GM23248 (cell line): ENCODE data around the gene TNS3. TPM values are rescaled to one million over a fixed set of nuclear protein-coding genes. Genes with fewer than 3 reads are reported as not detected.

Experiments
- DNase-seq: peaks from one replicate; pipeline ENCODE4 v3.0.0-alpha.2; 2015
- H2AFZ ChIP-seq: fragments of 200-600 bp; sonication (generic); 2 replicates; pipeline ENCODE4 v1.6.1; 2016; ENCODE audit warnings: antibody characterized with exemption
- H3F3A ChIP-seq: fragments of 200-600 bp; sonication (generic); 2 replicates; pipeline ENCODE4 v1.6.1; 2016; ENCODE audit warnings: mild to moderate bottlenecking, antibody characterized with exemption, mixed run types; ENCODE audit not compliant: insufficient read depth
- H3K27ac ChIP-seq: fragments of 200-600 bp; sonication (generic); 2 replicates; pipeline ENCODE4 v1.5.1; 2016; ENCODE audit warnings: mild to moderate bottlenecking
- H3K27me3 ChIP-seq: fragments of 200-600 bp; sonication (generic); replicated peaks from 2 replicates; pipeline ENCODE4 v1.6.1; 2016; ENCODE audit warnings: mild to moderate bottlenecking; ENCODE audit not compliant: insufficient read depth
- H3K36me3 ChIP-seq: fragments of 200-600 bp; sonication (generic); 2 replicates; pipeline ENCODE4 v1.6.1; 2016; ENCODE audit warnings: low read depth, mild to moderate bottlenecking
- H3K4me1 ChIP-seq: fragments of 200-600 bp; sonication (generic); 2 replicates; pipeline ENCODE4 v1.6.1; 2016; ENCODE audit warnings: mild to moderate bottlenecking; ENCODE audit not compliant: insufficient read depth
- H3K4me2 ChIP-seq: fragments of 200-600 bp; sonication (generic); one replicate; pipeline ENCODE4 v1.6.1; 2016; ENCODE audit warnings: mild to moderate bottlenecking; ENCODE audit not compliant: unreplicated experiment
- H3K4me3 ChIP-seq: fragments of 200-600 bp; sonication (generic); 2 replicates; pipeline ENCODE4 v1.5.1; 2016; ENCODE audit warnings: mild to moderate bottlenecking
- H3K79me2 ChIP-seq: fragments of 200-600 bp; sonication (generic); 2 replicates; pipeline ENCODE4 v1.6.1; 2016; ENCODE audit warnings: mild to moderate bottlenecking; ENCODE audit not compliant: insufficient read depth
- H3K9ac ChIP-seq: fragments of 200-600 bp; sonication (generic); 2 replicates; pipeline ENCODE4 v1.6.1; 2016; ENCODE audit warnings: mild to moderate bottlenecking
- H3K9me2 ChIP-seq: fragments of 200-600 bp; sonication (generic); 2 replicates; pipeline ENCODE4 v1.6.1; 2016; ENCODE audit warnings: mixed run types, mild to moderate bottlenecking, moderate library complexity; ENCODE audit not compliant: insufficient read depth
- H3K9me3 ChIP-seq: fragments of 200-600 bp; sonication (generic); one replicate; pipeline ENCODE4 v1.6.1; 2017; ENCODE audit warnings: low read depth
- H4K20me1 ChIP-seq: fragments of 200-600 bp; sonication (generic); 2 replicates; pipeline ENCODE4 v1.6.0; 2016; ENCODE audit not compliant: insufficient read depth
- EZH2 ChIP-seq: fragments of 200-600 bp; sonication (generic); IDR thresholded peaks from 2 replicates; pipeline ENCODE4 v1.6.1; 2018; ENCODE audit warnings: antibody characterized with exemption, mild to moderate bottlenecking; ENCODE audit not compliant: insufficient read depth, poor library complexity, severe bottlenecking
- EZH2phosphoT487 ChIP-seq: fragments of 200-600 bp; sonication (generic); IDR thresholded peaks from 2 replicates; pipeline ENCODE4 v1.6.1; 2018; ENCODE audit warnings: antibody characterized with exemption, moderate library complexity, mild to moderate bottlenecking, low read depth; ENCODE audit not compliant: insufficient read depth
- WGBS, 2 experiments: methylation state at CpG; one replicate each; pipeline ENCODE4 v1.1.6; 2015 to 2017; ENCODE audit warnings: low lambda C conversion rate in 2 of 2, low coverage in 1 of 2; ENCODE audit errors: missing lambda C conversion rate in 2 of 2; 5-methylcytosine and 5-hydroxymethylcytosine counted together
- in situ Hi-C: fragments of 300-500 bp; cut with MboI; formaldehyde crosslinking; loops from 2 replicates; pipeline ENCODE4 v1.15.0; 2020
- polyA plus RNA-seq: library from polyadenylated mRNA; unstranded; fragments of >200 nt; fragmentation: Nextera tagmentation; extraction: Ambion mirVana; gene quantifications from 2 replicates; pipeline ENCODE4 v1.2.1, GENCODE V29; 2016
- total RNA-seq: library from RNA; depleted of rRNA; stranded (reverse); fragments of >200 nt; shearing (Covaris generic); gene quantifications from 2 replicates; pipeline ENCODE4 v1.2.3, GENCODE V29; 2014

The TNS3 gene
- total and polyA plus RNA-seq, 2 experiments from 2014 or later: 18.6 to 47.0 TPM

DNA sequence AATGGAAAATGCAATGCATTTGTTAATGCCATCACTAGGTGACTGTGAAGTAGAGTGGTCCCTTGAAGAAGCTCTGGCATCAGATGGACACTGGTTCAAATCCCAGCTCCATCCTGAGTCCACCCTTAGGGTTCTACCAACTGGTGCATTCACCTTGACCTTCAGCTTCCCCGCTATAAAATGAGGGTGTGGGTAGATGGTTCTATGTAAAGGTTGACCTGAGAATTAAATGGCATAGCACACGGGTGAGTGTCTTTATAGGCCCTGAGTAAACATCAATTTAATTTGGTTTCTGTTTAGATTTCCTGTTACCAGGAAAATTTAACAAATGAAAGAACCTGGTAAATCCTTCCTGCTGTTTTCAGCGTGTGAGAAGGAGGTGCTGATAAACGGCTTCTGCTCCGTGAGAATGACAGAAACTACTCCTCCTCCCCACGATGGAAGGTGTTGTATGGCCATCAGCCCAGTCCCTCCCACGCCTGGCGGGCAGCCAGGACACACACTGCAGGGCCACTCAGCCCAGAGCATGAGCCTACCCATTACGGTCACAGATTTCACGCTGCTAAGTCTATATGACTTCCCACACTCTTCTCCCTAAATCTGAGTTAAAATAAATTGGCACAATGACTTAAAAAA, 210.1 kb downstream of the TNS3 start:
- 78 to 83% methylated on average over 10 of the region's 10 CpGs for WGBS, 2 experiments
- no peaks in the 10 kb centered on the region for H3K36me3 ChIP-seq
- TF ChIP-seq EZH2: no peak
- TF ChIP-seq EZH2phosphoT487: no peak
- H3K9me2 ChIP-seq: no peaks in the 10 kb centered on the region
- no peak overlapping the region for H3K9ac ChIP-seq
- no peak for DNase-seq
- H3K27ac ChIP-seq: no peak overlapping the region
- H3K27me3 ChIP-seq: no peaks in the 10 kb centered on the region
- H3F3A ChIP-seq: peaks cover 33% of the 10 kb centered on the region
- H2AFZ ChIP-seq: no peak overlapping the region
- no peaks in the 10 kb centered on the region; the same call in 1 of the 2 replicates for H3K79me2 ChIP-seq
- H3K4me2 ChIP-seq: no peak overlapping the region
- H3K4me1 ChIP-seq: peaks cover 19% of the 10 kb centered on the region
- H3K4me3 ChIP-seq: no peak overlapping the region
- H3K9me3 ChIP-seq: no peaks in the 10 kb centered on the region
- in situ Hi-C loops: no loop called here
- peaks cover 11% of the 10 kb centered on the region; the same call in 1 of the 2 replicates for H4K20me1 ChIP-seq

DNA sequence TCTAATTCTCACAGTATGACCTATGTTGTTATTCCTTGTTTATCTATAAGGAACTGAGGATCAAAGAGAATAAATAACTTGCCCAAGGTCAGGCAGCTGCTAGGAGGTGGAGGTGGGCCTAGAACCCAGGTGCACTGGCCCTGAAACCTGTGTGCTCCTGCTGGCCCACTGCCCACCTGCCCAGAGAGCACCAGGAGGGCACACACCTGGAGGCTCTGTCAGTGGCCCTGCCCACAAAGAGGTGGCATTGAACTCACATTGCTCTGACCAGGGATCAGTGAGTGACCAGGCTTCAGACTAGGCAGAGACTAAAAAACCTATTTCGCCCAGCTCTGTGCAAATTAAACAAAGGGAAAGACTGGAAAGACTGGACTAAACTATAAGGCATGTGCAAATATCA, 210.6 kb downstream of the TNS3 start:
- DNase-seq: no peak
- H3K9ac ChIP-seq: no peak overlapping the region
- in situ Hi-C loops: no loop called here
- H4K20me1 ChIP-seq: peaks cover 11% of the 10 kb centered on the region; the same call in 1 of the 2 replicates
- H3K4me1 ChIP-seq: peaks cover 19% of the 10 kb centered on the region
- H3K79me2 ChIP-seq: no peaks in the 10 kb centered on the region; the same call in 1 of the 2 replicates
- no peaks in the 10 kb centered on the region for H3K9me2 ChIP-seq
- no peaks in the 10 kb centered on the region for H3K36me3 ChIP-seq
- peaks cover 27% of the 10 kb centered on the region for H3F3A ChIP-seq
- no peaks in the 10 kb centered on the region for H3K27me3 ChIP-seq
- H3K9me3 ChIP-seq: no peaks in the 10 kb centered on the region
- no peak for TF ChIP-seq EZH2phosphoT487
- no peak for TF ChIP-seq EZH2
- H3K4me2 ChIP-seq: no peak overlapping the region
- H2AFZ ChIP-seq: no peak overlapping the region
- H3K4me3 ChIP-seq: no peak overlapping the region
- 92 to 100% methylated on average over 1 of the region's 1 CpG for WGBS, 2 experiments
- H3K27ac ChIP-seq: no peak overlapping the region

DNA sequence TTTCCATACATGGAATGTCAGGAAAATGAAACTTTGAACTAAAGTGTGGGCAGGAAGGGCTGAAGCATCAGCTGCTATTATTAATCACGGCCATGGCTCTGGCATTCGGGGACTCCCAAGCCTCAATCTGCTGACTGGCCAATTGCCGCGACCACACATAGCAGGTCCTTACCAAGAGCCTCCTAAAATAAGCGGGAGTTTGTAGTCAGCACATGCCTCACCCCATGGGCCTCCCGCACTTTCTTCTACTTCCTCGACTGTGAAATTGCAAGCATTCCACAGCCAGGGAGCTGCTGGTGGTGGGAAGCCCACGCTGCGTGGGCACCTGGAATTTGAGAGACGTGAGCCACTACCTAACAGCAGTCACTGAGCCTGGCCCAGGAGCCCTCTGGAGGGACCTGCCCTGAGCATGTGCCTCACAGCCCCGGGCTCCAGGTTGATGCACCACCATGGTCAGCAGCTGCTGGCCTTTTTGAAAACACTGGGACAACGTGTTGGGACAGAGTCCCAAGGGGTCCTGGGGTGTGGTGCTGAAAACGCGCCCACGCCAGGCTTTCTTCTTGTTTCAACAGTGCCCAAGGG, 211.4 kb downstream of the TNS3 start:
- Histone ChIP-seq H3K36me3 (no peaks in the 10 kb centered on the region), H3K9me3 (no peaks in the 10 kb centered on the region), H3K79me2 (no peaks in the 10 kb centered on the region; the same call in 1 of the 2 replicates), H3K9me2 (no peaks in the 10 kb centered on the region), H2AFZ (no peak overlapping the region), H3K4me1 (peaks cover 13% of the 10 kb centered on the region), H3K4me3 (no peak overlapping the region), H4K20me1 (peaks cover 11% of the 10 kb centered on the region), H3K9ac (no peak overlapping the region), H3K4me2 (no peak overlapping the region), H3K27me3 (no peaks in the 10 kb centered on the region), H3K27ac (no peak overlapping the region), H3F3A (peaks cover 20% of the 10 kb centered on the region)
- no peak for DNase-seq
- in situ Hi-C loops: no loop called here
- 87 to 90% methylated on average over 15 of the region's 15 CpGs for WGBS, 2 experiments
- no peak for TF ChIP-seq EZH2phosphoT487
- no peak for TF ChIP-seq EZH2

DNA sequence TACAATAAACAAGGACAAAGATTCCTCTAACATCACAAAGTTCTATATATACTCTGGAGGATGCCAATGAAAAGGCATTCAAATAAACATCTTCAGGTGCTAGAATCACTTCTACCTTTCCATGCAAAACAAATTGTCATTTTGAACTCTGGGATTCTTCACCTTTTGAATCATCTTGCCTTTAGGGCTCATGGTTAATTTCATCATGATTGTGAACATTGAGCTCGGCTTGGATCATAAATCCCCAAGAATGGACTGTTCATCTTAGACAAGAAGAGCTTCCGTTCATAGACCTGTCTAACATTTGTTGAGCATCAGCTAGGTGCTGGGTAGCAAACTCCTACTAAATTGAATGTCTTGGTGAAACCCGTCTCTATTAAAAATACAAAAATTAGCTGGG, 212.2 kb downstream of the TNS3 start:
- WGBS, 2 experiments: 98% methylated on average over 3 of the region's 3 CpGs
- Histone ChIP-seq H3K79me2 (no peaks in the 10 kb centered on the region; the same call in 1 of the 2 replicates), H3K9ac (no peak overlapping the region), H3K4me2 (no peak overlapping the region), H2AFZ (no peak overlapping the region), H3K27ac (no peak overlapping the region), H3K36me3 (no peaks in the 10 kb centered on the region), H4K20me1 (peaks cover 11% of the 10 kb centered on the region), H3K4me3 (no peak overlapping the region), H3K9me2 (no peaks in the 10 kb centered on the region), H3F3A (peaks cover 11% of the 10 kb centered on the region), H3K9me3 (no peaks in the 10 kb centered on the region), H3K27me3 (no peaks in the 10 kb centered on the region), H3K4me1 (peaks cover 5% of the 10 kb centered on the region)
- in situ Hi-C loops: no loop called here
- no peak for TF ChIP-seq EZH2
- no peak for TF ChIP-seq EZH2phosphoT487
- no peak for DNase-seq
